ENCODE measurements around the gene ESR2.
"Not testable (repeated sequence)": the region's sequence is repeated elsewhere in the genome, so short reads cannot be mapped to it uniquely, and the experiment has no call there.

ESR2 gene
- total RNA-seq = 0.12 to 1.5 reads per million in 2 experiments

GRCh38 chr14:64293976-64294671 lies at the start of gene ESR2:
ESR2 (minus strand) TSS chr14:64294371; CDS start chr14:64282985, 11,386 bp downstream.
- DNase-seq (ENCODE audit: low read depth) = no peak

GRCh38 chr14:64340560-64341196 lies 46.5 kb upstream of the ESR2 start:
- DNase-seq (ENCODE audit: low read depth) = no peak

GRCh38 chr14:64338616-64339316 lies 44.6 kb upstream of the ESR2 start:
- DNase-seq (ENCODE audit: low read depth) = peak; percentile 68

- no peak for DNase-seq (ENCODE audit: low read depth)
These were observed 43.9 kb upstream of the ESR2 start for GRCh38 chr14:64337888-64338615.

GRCh38 chr14:64329149-64329548 lies 35.0 kb upstream of the ESR2 start:
- no peak for DNase-seq (ENCODE audit: low read depth)

- no peak for DNase-seq (ENCODE audit: low read depth)
These were observed 32.3 kb upstream of the ESR2 start for GRCh38 chr14:64326502-64326901.

- no peak for DNase-seq (ENCODE audit: low read depth)
These were observed 30.7 kb upstream of the ESR2 start for GRCh38 chr14:64324895-64325294.

- DNase-seq (ENCODE audit: low read depth) = no peak
These were observed 30.3 kb upstream of the ESR2 start for GRCh38 chr14:64324461-64324860.

GRCh38 chr14:64320362-64320761 lies 26.2 kb upstream of the ESR2 start:
- DNase-seq (ENCODE audit: low read depth) = not testable (repeated sequence)

GRCh38 chr14:64318695-64319094 lies 24.5 kb upstream of the ESR2 start:
- not testable (repeated sequence) for DNase-seq (ENCODE audit: low read depth)

GRCh38 chr14:64303471-64303917 lies 9.3 kb upstream of the ESR2 start:
- DNase-seq (ENCODE audit: low read depth) = no peak

- no peak for DNase-seq (ENCODE audit: low read depth)
These were observed 4.6 kb upstream of the ESR2 start for GRCh38 chr14:64298773-64299172.

GRCh38 chr14:64296561-64296960 lies 2.4 kb upstream of the ESR2 start:
- DNase-seq (ENCODE audit: low read depth) = no peak

GRCh38 chr14:64294672-64295413 lies 672 bp upstream of the ESR2 start:
- DNase-seq (ENCODE audit: low read depth) = peak; percentile 74

GRCh38 chr14:64292197-64292596 lies 2.0 kb downstream of the ESR2 start:
- no peak for DNase-seq (ENCODE audit: low read depth)

GRCh38 chr14:64289571-64289970 lies 4.6 kb downstream of the ESR2 start:
- DNase-seq (ENCODE audit: low read depth) = no peak

- no peak for DNase-seq (ENCODE audit: low read depth)
These were observed 12.4 kb downstream of the ESR2 start for GRCh38 chr14:64281805-64282204.

GRCh38 chr14:64279704-64280668 lies 14.2 kb downstream of the ESR2 start:
- no peak for DNase-seq (ENCODE audit: low read depth)

- no peak for DNase-seq (ENCODE audit: low read depth)
These were observed 15.7 kb downstream of the ESR2 start for GRCh38 chr14:64278458-64278857.

GRCh38 chr14:64272019-64272418 lies 22.2 kb downstream of the ESR2 start:
- no peak for DNase-seq (ENCODE audit: low read depth)

All from T follicular helper cell (primary cell).